CD4-positive, alpha-beta T cell (primary cell): ENCODE data around the gene P2RX2. TPM values are rescaled to one million over a fixed set of nuclear protein-coding genes. Genes with fewer than 3 reads are reported as not detected.

Experiments used
- ATAC-seq: fragments of 200-7000 bp; cut with Tn5 transposase; one replicate; pipeline ENCODE4 v1.10.0; 2022; ENCODE audit warnings: mild to moderate bottlenecking; ENCODE audit not compliant: poor library complexity
- CTCF ChIA-PET: fragments of 350-600 bp; sonication (Branson Sonifier 250); formaldehyde crosslinking; loops from one replicate; lab custom pipeline; 2021; ENCODE audit warnings: antibody characterized with exemption, inconsistent platforms; lab: Charles Lee
- POLR2A ChIA-PET: fragments of 350-600 bp; sonication (Branson Sonifier 250); formaldehyde crosslinking; loops from one replicate; lab custom pipeline; 2021; ENCODE audit warnings: antibody characterized with exemption, inconsistent platforms; lab: Charles Lee
- DNase-seq, 14 experiments: peaks; one replicate each; pipeline ENCODE4 v3.0.0-alpha.2; 2013 to 2020; ENCODE audit warnings: mixed read lengths in 2 of 14
- H3K27ac ChIP-seq, 2 donors: one replicate each; pipeline versions ENCODE4 v1.5.1 to v1.7.0; 2013; ENCODE audit warnings: low read length in 2 of 2, low read depth in 1 of 2, mild to moderate bottlenecking in 1 of 2
- H3K27me3 ChIP-seq, 2 experiments: 1 replicate in 1 of 2; 2 replicates in 1 of 2; pipeline versions ENCODE4 v1.6.1 to v1.7.0; 2013; ENCODE audit warnings: low read length in 2 of 2, control low read depth in 1 of 2, mild to moderate bottlenecking in 1 of 2, moderate library complexity in 1 of 2; ENCODE audit not compliant: insufficient read depth in 2 of 2, control insufficient read depth in 1 of 2
- H3K36me3 ChIP-seq: one replicate; pipeline ENCODE4 v1.6.1; 2013; ENCODE audit warnings: low read length, control low read depth; ENCODE audit not compliant: insufficient read depth
- H3K4me1 ChIP-seq: one replicate; pipeline ENCODE4 v1.6.1; 2013; ENCODE audit warnings: low read length, control low read depth; ENCODE audit not compliant: insufficient read depth
- H3K4me3 ChIP-seq: one replicate; pipeline ENCODE4 v1.5.1; 2013; ENCODE audit warnings: mild to moderate bottlenecking, low read length, moderate library complexity
- H3K9me3 ChIP-seq, 2 experiments: 1 replicate in 1 of 2; 2 replicates in 1 of 2; pipeline versions ENCODE4 v1.6.1 to v1.7.0; 2013; ENCODE audit warnings: low read length in 2 of 2, mild to moderate bottlenecking in 2 of 2, control low read depth in 1 of 2, moderate library complexity in 1 of 2; ENCODE audit not compliant: control insufficient read depth in 1 of 2, insufficient read depth in 1 of 2
- H3K27ac Mint-ChIP-seq: one replicate; pipeline ENCODE4 v1.8.0; 2020; ENCODE audit warnings: mixed read lengths
- H3K27me3 Mint-ChIP-seq: one replicate; pipeline ENCODE4 v1.8.0; 2021; ENCODE audit warnings: mixed read lengths
- H3K36me3 Mint-ChIP-seq: one replicate; pipeline ENCODE4 v1.8.0; 2021; ENCODE audit warnings: low read depth, mixed read lengths
- H3K4me1 Mint-ChIP-seq: one replicate; pipeline ENCODE4 v1.8.0; 2021; ENCODE audit warnings: low read depth, mixed read lengths
- H3K4me3 Mint-ChIP-seq: one replicate; pipeline ENCODE4 v1.8.0; 2020; ENCODE audit warnings: mild to moderate bottlenecking, mixed read lengths
- H3K9me3 Mint-ChIP-seq: one replicate; pipeline ENCODE4 v1.8.0; 2020; ENCODE audit warnings: mixed read lengths
- CTCF ChIP-seq: fragments of 200-600 bp; IDR thresholded peaks from one replicate; pipeline ENCODE4 v1.8.0; 2022; ENCODE audit warnings: antibody characterized with exemption, mild to moderate bottlenecking
- intact Hi-C, 2 experiments: fragments of 100-400 bp; cut with DNase I in 1 of 2; cut with micrococcal nuclease in 1 of 2; formaldehyde crosslinking; loops; one replicate each; pipeline versions ENCODE4 v1.15.1 to v1.9.0; 2023 to 2025; cut with DNase I, micrococcal nuclease
- total RNA-seq, 174 experiments: library from RNA in 2 of 174; stranded (reverse) in 2 of 174; gene quantifications; one replicate each; pipeline ENCODE4 v1.2.3 and lab custom pipeline; 2021 to 2026

The P2RX2 gene
- total RNA-seq, 2 experiments from 2014 or later = not detected

- no peaks in the 10 kb centered on the region for H3K4me1 Mint-ChIP-seq
- peaks cover 68% of the 10 kb centered on the region for H3K36me3 Mint-ChIP-seq
- no peaks in the 10 kb centered on the region for H3K9me3 Mint-ChIP-seq
Measured at GRCh38 chr12:132646850-132647249, 28.3 kb downstream of the P2RX2 start.

GRCh38 chr12:132647858-132648257 is 29.3 kb downstream of the P2RX2 start:
- Histone ChIP-seq H3K36me3 (peaks cover 34% of the 10 kb centered on the region), H3K4me1 (no peaks in the 10 kb centered on the region), H3K27me3 (no peaks in the 10 kb centered on the region), H3K27ac (no peak overlapping the region), H3K9me3 (no peaks in the 10 kb centered on the region), H3K4me3 (no peak overlapping the region)
- ChIA-PET CTCF (no interaction called here), POLR2A (interaction anchor here (0.6 kb wide), 1 partner anchor 69 kb away, joined by 3 read pairs; no protein-coding TSS in a partner anchor)
- no peaks in the 10 kb centered on the region for H3K4me1 Mint-ChIP-seq
- peaks cover 73% of the 10 kb centered on the region for H3K36me3 Mint-ChIP-seq
- DNase-seq (no peak), ATAC-seq (no peak)
- intact Hi-C loops = no loop called here
- H3K27ac Mint-ChIP-seq = no peak overlapping the region
- H3K9me3 Mint-ChIP-seq = no peaks in the 10 kb centered on the region
- no peak for TF ChIP-seq CTCF
- no peaks in the 10 kb centered on the region for H3K27me3 Mint-ChIP-seq
- no peak overlapping the region for H3K4me3 Mint-ChIP-seq

More at GRCh38 chr12:132646850-132647249, 28.3 kb downstream of the P2RX2 start:
- TF ChIP-seq CTCF = no peak
- H3K4me3 ChIP-seq = no peak overlapping the region
- ATAC-seq = no peak
- H3K27ac ChIP-seq = no peak overlapping the region
- Mint-ChIP-seq H3K4me3 (no peak overlapping the region), H3K27me3 (no peaks in the 10 kb centered on the region), H3K27ac (no peak overlapping the region)
- peaks cover 38% of the 10 kb centered on the region for H3K36me3 ChIP-seq
- ChIA-PET POLR2A (no interaction called here), CTCF (no interaction called here)
- no peak for DNase-seq
- no peaks in the 10 kb centered on the region for H3K4me1 ChIP-seq
- no peaks in the 10 kb centered on the region for H3K27me3 ChIP-seq
- intact Hi-C loops = no loop called here
- no peaks in the 10 kb centered on the region for H3K9me3 ChIP-seq

GRCh38 chr12:132648616-132649225 is 30.1 kb downstream of the P2RX2 start:
- peaks cover 72% of the 10 kb centered on the region for H3K36me3 Mint-ChIP-seq
- H3K4me3 Mint-ChIP-seq = no peak overlapping the region
- Histone ChIP-seq H3K4me3 (no peak overlapping the region), H3K27ac (no peak overlapping the region), H3K27me3 (no peaks in the 10 kb centered on the region), H3K9me3 (no peaks in the 10 kb centered on the region), H3K4me1 (no peaks in the 10 kb centered on the region), H3K36me3 (peaks cover 33% of the 10 kb centered on the region)
- no peak for TF ChIP-seq CTCF
- H3K4me1 Mint-ChIP-seq = no peaks in the 10 kb centered on the region
- DNase-seq (no peak), ATAC-seq (no peak)
- no peaks in the 10 kb centered on the region for H3K27me3 Mint-ChIP-seq
- intact Hi-C loops = no loop called here
- ChIA-PET POLR2A (no interaction called here), CTCF (no interaction called here)
- no peaks in the 10 kb centered on the region for H3K9me3 Mint-ChIP-seq
- no peak overlapping the region for H3K27ac Mint-ChIP-seq
